Measurements from ENCODE around the gene CDKN2AIPNL. TPM values are rescaled to one million over a fixed set of nuclear protein-coding genes. Genes with fewer than 3 reads are reported as not detected.

CDKN2AIPNL gene
- total and polyA plus RNA-seq, 2 donors (not counting 3 experiments of a cell fraction or from before 2014, with no cell fraction given), result 22.2 to 36.5 TPM

DNA sequence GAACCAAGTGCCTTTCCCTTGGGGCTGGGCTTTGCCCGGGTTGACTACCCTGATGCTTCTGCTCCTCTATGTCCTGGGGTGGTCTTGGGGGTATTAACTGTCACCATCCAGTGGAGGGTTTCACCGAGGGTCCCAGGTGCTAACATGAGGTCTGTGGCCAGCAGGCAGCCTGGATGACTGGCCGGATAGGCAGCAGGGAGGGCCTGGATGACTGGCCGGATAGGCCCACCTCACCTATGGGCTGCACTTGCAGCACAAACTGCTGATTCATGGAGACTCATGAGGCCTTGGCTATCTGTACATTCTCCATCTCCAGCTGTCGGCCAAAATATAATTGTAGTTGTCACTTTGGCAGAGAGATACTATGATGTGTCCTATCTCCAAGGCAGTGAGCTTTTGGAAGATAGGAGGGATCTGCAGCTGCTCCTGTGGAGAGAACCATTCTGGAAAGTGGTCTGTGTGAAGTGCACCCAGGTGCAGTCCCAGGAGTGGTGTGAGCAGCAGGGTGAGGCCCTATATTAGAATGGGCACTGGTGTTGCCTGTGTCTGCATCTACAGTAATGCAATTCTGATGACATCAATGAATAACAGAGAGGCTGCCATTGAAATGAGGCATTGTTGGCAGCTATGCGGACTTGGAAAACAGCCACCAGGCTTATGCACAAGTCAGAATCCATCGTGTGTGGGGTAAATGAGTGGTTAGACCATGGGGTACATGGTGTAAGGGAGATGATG, 26.3 kb upstream of the CDKN2AIPNL start:
- Histone ChIP-seq H3K9me1 (replicated peaks; ENCODE audit: control insufficient read depth, extremely low read depth, insufficient read depth, low read length) (no peaks in the 10 kb centered on the region), H4K20me1 (replicated peaks; ENCODE audit: control insufficient read depth, extremely low read depth, insufficient read depth, low read length) (no peaks in the 10 kb centered on the region), H3K4me2 (ENCODE audit: insufficient read depth, low read length) (no peak overlapping the region), H3K27ac (ENCODE audit: insufficient read depth, low read depth, low read length) (no peak overlapping the region), H3K79me2 (ENCODE audit: control insufficient read depth, insufficient read depth, low read length) (no peaks in the 10 kb centered on the region), H3K27me3 (ENCODE audit: control insufficient read depth in 2 of 2, insufficient read depth in 2 of 2, low read length in 2 of 2) (no peaks in the 10 kb centered on the region), H3K4me1 (ENCODE audit: control insufficient read depth, extremely low read depth, insufficient read depth, low read length) (peaks cover 5% of the 10 kb centered on the region), H3K36me3 (ENCODE audit: control insufficient read depth in 2 of 2, extremely low read depth in 1 of 2, insufficient read depth in 2 of 2, low read length in 2 of 2) (no peaks in the 10 kb centered on the region), H3K9me3 (replicated peaks; ENCODE audit: control insufficient read depth, insufficient read depth, low read length) (no peaks in the 10 kb centered on the region), H3K4me3 (replicated peaks in 1 of 3; ENCODE audit: insufficient read depth in 1 of 3, low read depth in 1 of 3, low read length in 3 of 3) (no peak overlapping the region), H2AFZ (ENCODE audit: low read depth, low read length) (no peak overlapping the region), H3K9ac (replicated peaks; ENCODE audit: extremely low read depth, insufficient read depth, low read length) (no peak overlapping the region)
- TF ChIP-seq, protein P1, sequence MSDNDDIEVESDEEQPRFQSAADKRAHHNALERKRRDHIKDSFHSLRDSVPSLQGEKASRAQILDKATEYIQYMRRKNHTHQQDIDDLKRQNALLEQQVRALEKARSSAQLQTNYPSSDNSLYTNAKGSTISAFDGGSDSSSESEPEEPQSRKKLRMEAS (IDR thresholded peaks at IDR 0.05; ENCODE audit: insufficient read depth, insufficient read length), result no peak
- TF ChIP-seq GATA2 (IDR thresholded peaks at IDR 0.05; ENCODE audit: insufficient read depth, insufficient read length, low read depth, low read length), result no peak
- TF ChIP-seq EZH2 (IDR thresholded peaks at IDR 0.05; ENCODE audit: borderline replicate concordance, low read depth, low read length, severe bottlenecking), result no peak
- TF ChIP-seq JUN (IDR thresholded peaks at IDR 0.05; ENCODE audit: borderline replicate concordance, insufficient read depth, insufficient read length, low read depth), result no peak
- no peak for TF ChIP-seq POLR2A (IDR thresholded peaks at IDR 0.05; ENCODE audit: low read depth, low read length)
- no peak for TF ChIP-seq CTCF (IDR thresholded peaks at IDR 0.05; ENCODE audit: extremely low read depth in 1 of 2, insufficient read depth in 1 of 2, low read depth in 1 of 2, low read length in 2 of 2)
- TF ChIP-seq POLR2AphosphoS5 (IDR thresholded peaks at IDR 0.05; ENCODE audit: insufficient read depth, low read depth, low read length), result no peak
- TF ChIP-seq MYC (IDR thresholded peaks at IDR 0.05; ENCODE audit: low read depth, low read length), result no peak
- TF ChIP-seq FOS (IDR thresholded peaks at IDR 0.05; ENCODE audit: borderline replicate concordance, insufficient read depth, low read length), result no peak
- no TSS peak for BruUV-seq (replicated peaks)
- DNase-seq (ENCODE audit: low read depth, low spot score) (no peak), FAIRE-seq (no peak)
- ChIA-PET POLR2A (interaction anchor here (1.1 kb wide), 1 partner anchor 142 kb away, joined by 4 read pairs; no protein-coding TSS in a partner anchor), CTCF (no interaction called here)
- intact Hi-C loops (cut with micrococcal nuclease), result loop anchor here (1.0 to 2.0 kb wide), 2 partner anchors 26 to 65 kb away; no protein-coding TSS in a partner anchor
- dilution Hi-C loops (cut with MboI; ENCODE audit: extremely low pct_ligation_motif_present, low sequenced_read_pairs), result no loop called here

Measured in endothelial cell of umbilical vein (primary cell).